HUES48 (cell line): ENCODE measurements around the gene CTPS1.

Source experiments
- H3K27ac ChIP-seq: one replicate; pipeline ENCODE4 v1.7.0; 2013; ENCODE audit warnings: low read depth, low read length, inconsistent platforms
- H3K27me3 ChIP-seq: 2 replicates; pipeline ENCODE4 v1.6.1; 2013; ENCODE audit warnings: mild to moderate bottlenecking, low read length; ENCODE audit not compliant: control insufficient read depth, insufficient read depth
- H3K36me3 ChIP-seq: 2 replicates; pipeline ENCODE4 v1.6.1; 2013; ENCODE audit warnings: low read length; ENCODE audit not compliant: control insufficient read depth, insufficient read depth
- H3K4me1 ChIP-seq: 2 replicates; pipeline ENCODE4 v1.6.1; 2013; ENCODE audit warnings: mild to moderate bottlenecking, low read length; ENCODE audit not compliant: control insufficient read depth, insufficient read depth
- H3K4me3 ChIP-seq: 2 replicates; pipeline ENCODE4 v1.5.1; 2013; ENCODE audit warnings: mild to moderate bottlenecking, low read depth, low read length
- H3K9ac ChIP-seq: 2 replicates; pipeline ENCODE4 v1.6.1; 2013; ENCODE audit warnings: mild to moderate bottlenecking, low read depth, low read length, moderate library complexity
- H3K9me3 ChIP-seq: 2 replicates; pipeline ENCODE4 v1.6.1; 2013; ENCODE audit warnings: low read length; ENCODE audit not compliant: control insufficient read depth, insufficient read depth

Gene CTPS1

DNA sequence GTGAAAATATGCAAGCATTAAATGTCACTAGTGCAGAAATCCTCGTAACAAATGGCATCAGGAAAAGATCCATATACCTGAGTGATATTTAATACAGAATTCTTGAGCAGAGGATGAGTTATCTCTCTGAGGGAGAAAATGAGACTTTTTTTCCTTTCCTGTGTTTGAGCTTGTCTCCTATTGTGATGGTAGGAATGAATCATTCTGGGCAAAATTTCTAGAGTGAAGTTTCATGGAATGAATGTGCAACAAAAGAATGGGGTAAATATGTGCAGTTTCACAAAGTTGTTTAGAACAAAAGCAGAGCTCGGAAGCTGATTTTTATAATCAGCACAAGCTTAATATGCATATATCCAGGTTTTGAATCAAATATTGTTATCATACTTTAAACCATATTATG is 4.6 kb downstream of the CTPS1 start:
- Histone ChIP-seq H3K4me1 (peaks cover 14% of the 10 kb centered on the region), H3K27me3 (no peaks in the 10 kb centered on the region), H3K27ac (no peak overlapping the region), H3K9me3 (no peaks in the 10 kb centered on the region), H3K4me3 (no peak overlapping the region), H3K9ac (no peak overlapping the region), H3K36me3 (peaks cover 66% of the 10 kb centered on the region)

DNA sequence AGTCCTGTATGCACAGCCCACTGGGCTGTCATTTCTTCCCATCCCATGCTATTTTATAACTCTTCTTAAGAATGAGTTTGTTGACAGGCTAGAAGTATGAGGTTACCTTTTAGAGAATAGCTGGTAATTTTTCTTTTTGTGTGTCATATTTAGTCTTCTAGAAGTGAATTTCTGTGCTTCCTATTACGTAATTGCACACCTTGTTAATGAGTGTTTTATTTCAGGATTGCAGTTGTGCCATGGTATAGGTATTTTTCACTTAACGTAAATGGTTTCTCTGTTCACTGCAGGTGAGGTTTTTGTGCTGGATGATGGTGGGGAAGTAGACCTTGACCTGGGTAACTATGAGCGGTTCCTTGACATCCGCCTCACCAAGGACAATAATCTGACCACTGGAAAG is 5.0 kb downstream of the CTPS1 start:
- H3K9ac ChIP-seq = no peak overlapping the region
- H3K4me3 ChIP-seq = no peak overlapping the region
- peaks cover 71% of the 10 kb centered on the region for H3K36me3 ChIP-seq
- no peaks in the 10 kb centered on the region for H3K27me3 ChIP-seq
- no peaks in the 10 kb centered on the region for H3K9me3 ChIP-seq
- H3K4me1 ChIP-seq = peaks cover 14% of the 10 kb centered on the region
- no peak overlapping the region for H3K27ac ChIP-seq

DNA sequence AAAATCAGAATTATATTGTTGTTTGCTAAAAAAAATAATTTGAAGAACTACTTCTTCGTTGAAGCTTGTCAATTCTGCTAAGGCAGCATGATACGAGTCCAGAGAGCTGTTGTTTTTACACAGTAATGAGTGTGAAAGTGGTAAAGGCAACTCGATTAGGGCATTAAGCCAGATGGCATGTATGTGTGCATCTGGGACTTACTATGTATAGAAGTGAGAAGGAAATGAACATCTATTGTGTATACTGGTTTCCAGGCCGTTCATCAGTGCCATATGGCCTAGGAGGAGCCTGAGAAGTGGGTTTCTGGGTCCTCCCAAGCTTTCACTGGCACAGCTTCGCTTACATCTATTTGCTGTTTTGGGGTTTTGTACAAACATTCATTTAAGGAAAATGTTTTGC is 5.7 kb downstream of the CTPS1 start:
- H3K9me3 ChIP-seq = no peaks in the 10 kb centered on the region
- H3K27ac ChIP-seq = no peak overlapping the region
- peaks cover 77% of the 10 kb centered on the region for H3K36me3 ChIP-seq
- no peak overlapping the region for H3K4me3 ChIP-seq
- H3K9ac ChIP-seq = no peak overlapping the region
- no peaks in the 10 kb centered on the region for H3K27me3 ChIP-seq
- H3K4me1 ChIP-seq = peaks cover 14% of the 10 kb centered on the region

DNA sequence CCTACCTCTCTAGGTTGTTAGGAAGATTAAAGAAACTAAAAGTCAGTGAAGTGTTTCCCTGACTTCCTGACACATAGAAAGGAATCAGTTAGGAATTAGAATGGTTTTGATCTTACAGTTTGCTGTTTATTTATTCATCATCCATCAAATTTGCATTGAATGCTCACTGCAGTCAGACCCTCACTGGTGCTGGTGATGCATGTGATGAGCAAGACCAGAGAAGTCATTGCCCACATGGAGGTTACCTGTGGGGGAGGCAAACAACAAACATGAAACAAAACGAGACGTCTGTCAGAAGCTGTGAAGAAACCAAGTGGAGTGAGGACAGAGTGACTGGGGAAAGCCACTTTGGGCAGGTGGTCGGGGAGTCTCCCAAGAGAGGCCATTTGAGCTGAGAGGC is 6.4 kb downstream of the CTPS1 start:
- Histone ChIP-seq H3K9me3 (no peaks in the 10 kb centered on the region), H3K36me3 (peaks cover 84% of the 10 kb centered on the region), H3K27me3 (no peaks in the 10 kb centered on the region), H3K4me1 (peaks cover 11% of the 10 kb centered on the region), H3K4me3 (no peak overlapping the region), H3K9ac (no peak overlapping the region), H3K27ac (no peak overlapping the region)

DNA sequence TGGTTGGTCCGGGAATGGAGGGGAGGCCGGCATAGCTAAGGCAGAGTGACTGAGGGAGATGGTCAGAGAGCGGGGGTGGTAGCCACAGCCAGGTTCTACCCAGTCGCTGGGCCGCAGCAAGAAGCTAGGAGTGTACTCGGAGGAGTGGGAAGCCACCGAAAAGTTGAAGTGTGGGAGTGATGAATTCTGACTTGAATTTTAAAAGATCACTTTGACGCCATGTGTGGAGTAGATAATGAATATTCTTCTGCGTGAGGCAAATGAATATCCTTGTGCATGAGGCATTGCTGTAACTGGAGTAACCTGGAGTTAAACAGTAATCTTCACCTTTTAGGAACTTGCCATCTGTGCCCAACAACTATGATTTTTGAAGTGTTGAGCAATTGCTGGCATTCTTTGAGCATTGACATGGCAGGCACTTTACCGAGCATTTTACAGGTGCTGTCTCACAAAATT is 6.9 kb downstream of the CTPS1 start:
- peaks cover 6% of the 10 kb centered on the region for H3K4me1 ChIP-seq

DNA sequence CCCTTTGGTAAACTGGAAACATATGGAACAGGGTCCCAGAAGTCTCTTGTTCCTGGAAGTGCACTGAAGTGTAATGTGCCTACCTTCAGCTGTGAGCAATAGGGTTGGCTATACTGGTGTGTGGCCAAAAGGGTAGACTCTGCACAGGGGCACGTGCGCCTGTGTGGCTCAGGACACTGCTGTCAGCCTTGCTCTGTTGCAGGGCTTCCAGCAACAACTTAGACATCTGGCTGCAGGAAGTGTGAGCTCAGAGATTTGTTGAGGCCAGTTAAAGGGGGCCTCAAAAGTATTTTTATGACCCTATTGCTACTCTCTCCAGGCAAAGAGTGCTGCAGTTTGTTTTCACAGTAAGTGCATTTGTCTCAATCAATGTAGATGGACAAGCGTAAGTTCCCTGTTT is 7.5 kb downstream of the CTPS1 start:
- peaks cover 94% of the 10 kb centered on the region for H3K36me3 ChIP-seq
- H3K27ac ChIP-seq = no peak overlapping the region
- H3K9ac ChIP-seq = no peak overlapping the region
- peaks cover 2% of the 10 kb centered on the region; the same call in 1 of the 2 replicates for H3K4me1 ChIP-seq
- H3K4me3 ChIP-seq = no peak overlapping the region
- no peaks in the 10 kb centered on the region for H3K9me3 ChIP-seq
- no peaks in the 10 kb centered on the region for H3K27me3 ChIP-seq

More for the DNA sequence above, 6.9 kb downstream of the CTPS1 start:
- no peak overlapping the region for H3K27ac ChIP-seq
- no peak overlapping the region for H3K4me3 ChIP-seq
- H3K9me3 ChIP-seq = no peaks in the 10 kb centered on the region
- H3K36me3 ChIP-seq = peaks cover 89% of the 10 kb centered on the region
- no peaks in the 10 kb centered on the region for H3K27me3 ChIP-seq
- H3K9ac ChIP-seq = no peak overlapping the region

DNA sequence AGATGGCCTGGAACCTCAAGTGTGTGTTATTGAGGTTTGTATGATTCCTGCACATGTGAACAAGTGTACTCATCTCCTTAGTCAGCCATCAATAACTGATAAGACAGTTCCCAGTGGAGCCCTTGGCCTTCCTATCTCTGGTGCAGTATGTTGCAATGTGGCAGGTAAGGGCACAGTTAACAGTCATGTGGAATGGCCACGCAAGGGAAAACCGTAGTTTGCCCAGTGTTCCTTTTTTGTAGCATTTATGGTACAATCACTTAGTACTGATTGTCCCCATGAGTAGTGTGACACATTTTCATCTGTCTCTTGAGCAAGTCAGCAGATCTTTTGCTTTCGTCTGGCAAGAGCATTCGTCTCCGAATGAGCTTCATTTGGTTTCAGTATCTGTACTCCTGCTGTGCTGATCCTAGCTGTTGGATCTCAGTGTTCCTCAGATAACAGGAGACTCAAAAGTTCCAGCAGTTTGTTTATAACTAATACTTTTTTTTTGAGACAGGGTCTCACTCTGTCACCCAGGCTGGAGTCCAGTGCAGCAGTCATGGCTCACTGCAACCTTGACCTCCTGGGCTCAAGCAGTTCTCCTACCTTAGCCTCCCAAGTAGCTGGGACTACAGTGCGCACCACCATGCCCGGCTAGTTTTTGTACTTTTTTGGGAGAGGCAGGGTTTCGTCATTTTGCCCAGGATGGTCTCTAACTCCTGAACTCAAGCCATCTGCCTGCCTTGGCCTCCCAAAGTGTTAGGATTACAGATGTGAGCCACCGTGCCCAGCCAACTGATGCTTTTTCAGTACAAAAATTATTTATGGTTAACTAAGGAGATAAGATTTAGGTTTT is 8.2 kb downstream of the CTPS1 start:
- Histone ChIP-seq H3K9me3 (no peaks in the 10 kb centered on the region), H3K4me3 (no peak overlapping the region), H3K4me1 (no peaks in the 10 kb centered on the region), H3K9ac (no peak overlapping the region), H3K27me3 (no peaks in the 10 kb centered on the region), H3K36me3 (peaks cover 97% of the 10 kb centered on the region), H3K27ac (no peak overlapping the region)

DNA sequence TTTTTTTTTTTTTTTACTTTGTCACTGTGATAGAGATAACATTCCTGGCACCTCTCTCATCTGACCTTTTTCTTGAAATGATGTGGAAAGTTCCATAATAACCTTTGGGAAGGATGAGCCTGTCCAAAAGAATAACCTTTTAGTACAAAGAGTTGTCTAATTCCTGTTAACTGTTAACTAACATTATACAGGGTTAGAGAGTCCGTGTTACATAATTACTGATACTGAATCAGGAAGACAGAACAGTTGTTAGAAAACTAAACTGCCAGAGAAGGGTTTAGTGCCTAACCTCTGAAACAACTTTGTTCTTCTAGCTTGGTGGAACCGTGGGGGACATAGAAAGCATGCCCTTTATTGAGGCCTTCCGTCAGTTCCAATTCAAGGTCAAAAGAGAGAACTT is 8.8 kb downstream of the CTPS1 start:
- H3K36me3 ChIP-seq = peaks cover 99% of the 10 kb centered on the region

DNA sequence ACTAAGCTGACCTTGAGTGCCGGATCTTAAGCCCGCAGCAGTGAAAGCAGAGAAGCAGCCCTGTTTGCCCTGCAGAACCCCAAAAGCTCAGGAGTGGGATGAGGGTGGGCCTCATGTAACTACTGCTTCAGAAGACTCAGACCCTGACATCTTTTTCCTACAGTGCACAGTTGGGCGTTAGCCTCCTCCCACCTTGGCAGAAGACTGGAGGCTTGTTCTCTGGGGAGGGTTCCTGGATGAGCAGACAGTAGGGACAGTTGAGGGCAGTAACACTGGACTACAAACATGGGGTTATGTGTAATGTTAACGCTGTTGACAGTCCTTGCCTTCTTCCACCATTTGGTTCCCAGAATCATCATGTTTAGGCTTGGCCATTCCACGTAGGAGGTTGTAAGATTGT is 9.6 kb downstream of the CTPS1 start:
- no peaks in the 10 kb centered on the region for H3K27me3 ChIP-seq
- H3K4me1 ChIP-seq = no peaks in the 10 kb centered on the region
- H3K36me3 ChIP-seq = peaks cover 99% of the 10 kb centered on the region
- no peak overlapping the region for H3K27ac ChIP-seq
- H3K9me3 ChIP-seq = no peaks in the 10 kb centered on the region
- no peak overlapping the region for H3K9ac ChIP-seq
- H3K4me3 ChIP-seq = no peak overlapping the region

More for the DNA sequence above, 8.8 kb downstream of the CTPS1 start:
- H3K4me3 ChIP-seq = no peak overlapping the region
- no peak overlapping the region for H3K9ac ChIP-seq
- no peaks in the 10 kb centered on the region for H3K27me3 ChIP-seq
- H3K4me1 ChIP-seq = no peaks in the 10 kb centered on the region
- H3K9me3 ChIP-seq = no peaks in the 10 kb centered on the region
- no peak overlapping the region for H3K27ac ChIP-seq

DNA sequence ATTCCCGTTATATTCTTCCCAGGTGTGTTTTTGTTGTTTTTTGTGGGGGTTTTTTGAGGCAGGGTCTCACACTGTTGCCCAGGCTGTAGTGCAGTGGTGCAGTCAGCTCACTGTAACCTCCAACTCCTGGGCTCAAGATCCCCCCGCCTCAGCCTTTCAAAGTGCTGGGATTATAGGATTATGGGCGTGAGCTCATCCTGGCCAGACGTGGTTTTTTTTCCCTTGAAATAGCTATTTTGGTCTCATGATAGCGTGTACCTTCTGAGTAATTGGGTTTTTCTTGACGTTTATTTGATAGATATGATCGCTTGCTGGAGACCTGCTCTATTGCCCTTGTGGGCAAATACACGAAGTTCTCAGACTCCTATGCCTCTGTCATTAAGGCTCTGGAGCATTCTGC is 17.6 kb downstream of the CTPS1 start:
- Histone ChIP-seq H3K9ac (no peak overlapping the region), H3K4me1 (no peaks in the 10 kb centered on the region), H3K36me3 (peaks cover 97% of the 10 kb centered on the region), H3K4me3 (no peak overlapping the region), H3K27ac (no peak overlapping the region), H3K27me3 (no peaks in the 10 kb centered on the region), H3K9me3 (no peaks in the 10 kb centered on the region)

DNA sequence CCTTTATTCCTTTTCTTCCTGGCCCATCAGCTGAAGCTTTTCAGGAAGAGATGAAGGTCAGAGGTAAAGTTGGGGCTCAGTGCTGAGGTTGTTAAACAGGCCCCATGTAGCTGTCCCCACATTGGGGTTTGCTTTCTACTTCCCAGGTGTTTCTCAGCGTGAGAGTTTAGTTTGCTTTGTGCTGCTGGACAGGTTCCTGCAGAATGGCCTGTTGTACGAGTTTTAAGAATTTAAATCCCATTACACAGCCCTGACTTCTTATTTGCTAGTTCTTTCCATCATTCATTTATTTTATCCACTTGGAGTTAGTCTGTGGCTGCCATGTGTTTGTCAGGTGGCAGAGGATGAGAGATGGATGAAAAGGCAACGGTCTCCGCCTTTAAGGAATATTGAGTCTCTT is 19.2 kb downstream of the CTPS1 start:
- Histone ChIP-seq H3K36me3 (peaks cover 98% of the 10 kb centered on the region), H3K27me3 (no peaks in the 10 kb centered on the region), H3K9ac (no peak overlapping the region), H3K27ac (no peak overlapping the region), H3K4me1 (no peaks in the 10 kb centered on the region), H3K4me3 (no peak overlapping the region), H3K9me3 (no peaks in the 10 kb centered on the region)
